ENCODE measurements around the gene RASA3.

- TF ChIP-seq FOXK1 (CRISPR knock-in tag; IDR thresholded peaks at IDR 0.05) = no peak
- TF ChIP-seq, protein P1, sequence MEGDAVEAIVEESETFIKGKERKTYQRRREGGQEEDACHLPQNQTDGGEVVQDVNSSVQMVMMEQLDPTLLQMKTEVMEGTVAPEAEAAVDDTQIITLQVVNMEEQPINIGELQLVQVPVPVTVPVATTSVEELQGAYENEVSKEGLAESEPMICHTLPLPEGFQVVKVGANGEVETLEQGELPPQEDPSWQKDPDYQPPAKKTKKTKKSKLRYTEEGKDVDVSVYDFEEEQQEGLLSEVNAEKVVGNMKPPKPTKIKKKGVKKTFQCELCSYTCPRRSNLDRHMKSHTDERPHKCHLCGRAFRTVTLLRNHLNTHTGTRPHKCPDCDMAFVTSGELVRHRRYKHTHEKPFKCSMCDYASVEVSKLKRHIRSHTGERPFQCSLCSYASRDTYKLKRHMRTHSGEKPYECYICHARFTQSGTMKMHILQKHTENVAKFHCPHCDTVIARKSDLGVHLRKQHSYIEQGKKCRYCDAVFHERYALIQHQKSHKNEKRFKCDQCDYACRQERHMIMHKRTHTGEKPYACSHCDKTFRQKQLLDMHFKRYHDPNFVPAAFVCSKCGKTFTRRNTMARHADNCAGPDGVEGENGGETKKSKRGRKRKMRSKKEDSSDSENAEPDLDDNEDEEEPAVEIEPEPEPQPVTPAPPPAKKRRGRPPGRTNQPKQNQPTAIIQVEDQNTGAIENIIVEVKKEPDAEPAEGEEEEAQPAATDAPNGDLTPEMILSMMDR (IDR thresholded peaks at IDR 0.05) = no peak
- TF ChIP-seq, protein P2, sequence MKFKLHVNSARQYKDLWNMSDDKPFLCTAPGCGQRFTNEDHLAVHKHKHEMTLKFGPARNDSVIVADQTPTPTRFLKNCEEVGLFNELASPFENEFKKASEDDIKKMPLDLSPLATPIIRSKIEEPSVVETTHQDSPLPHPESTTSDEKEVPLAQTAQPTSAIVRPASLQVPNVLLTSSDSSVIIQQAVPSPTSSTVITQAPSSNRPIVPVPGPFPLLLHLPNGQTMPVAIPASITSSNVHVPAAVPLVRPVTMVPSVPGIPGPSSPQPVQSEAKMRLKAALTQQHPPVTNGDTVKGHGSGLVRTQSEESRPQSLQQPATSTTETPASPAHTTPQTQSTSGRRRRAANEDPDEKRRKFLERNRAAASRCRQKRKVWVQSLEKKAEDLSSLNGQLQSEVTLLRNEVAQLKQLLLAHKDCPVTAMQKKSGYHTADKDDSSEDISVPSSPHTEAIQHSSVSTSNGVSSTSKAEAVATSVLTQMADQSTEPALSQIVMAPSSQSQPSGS (CRISPR knock-in tag; IDR thresholded peaks at IDR 0.05; ENCODE audit: borderline replicate concordance, low read depth) = no peak
- no peak for TF ChIP-seq ATF1 (CRISPR knock-in tag; IDR thresholded peaks at IDR 0.05)
- TF ChIP-seq, protein P3, sequence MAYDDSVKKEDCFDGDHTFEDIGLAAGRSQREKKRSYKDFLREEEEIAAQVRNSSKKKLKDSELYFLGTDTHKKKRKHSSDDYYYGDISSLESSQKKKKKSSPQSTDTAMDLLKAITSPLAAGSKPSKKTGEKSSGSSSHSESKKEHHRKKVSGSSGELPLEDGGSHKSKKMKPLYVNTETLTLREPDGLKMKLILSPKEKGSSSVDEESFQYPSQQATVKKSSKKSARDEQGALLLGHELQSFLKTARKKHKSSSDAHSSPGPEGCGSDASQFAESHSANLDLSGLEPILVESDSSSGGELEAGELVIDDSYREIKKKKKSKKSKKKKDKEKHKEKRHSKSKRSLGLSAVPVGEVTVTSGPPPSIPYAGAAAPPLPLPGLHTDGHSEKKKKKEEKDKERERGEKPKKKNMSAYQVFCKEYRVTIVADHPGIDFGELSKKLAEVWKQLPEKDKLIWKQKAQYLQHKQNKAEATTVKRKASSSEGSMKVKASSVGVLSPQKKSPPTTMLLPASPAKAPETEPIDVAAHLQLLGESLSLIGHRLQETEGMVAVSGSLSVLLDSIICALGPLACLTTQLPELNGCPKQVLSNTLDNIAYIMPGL (CRISPR knock-in tag; IDR thresholded peaks at IDR 0.05) = no peak
- TF ChIP-seq GABPB1 (CRISPR knock-in tag; IDR thresholded peaks at IDR 0.05) = no peak
- TF ChIP-seq ELF4 (CRISPR knock-in tag; IDR thresholded peaks at IDR 0.05; ENCODE audit: low read depth) = no peak
- TF ChIP-seq, protein P4, sequence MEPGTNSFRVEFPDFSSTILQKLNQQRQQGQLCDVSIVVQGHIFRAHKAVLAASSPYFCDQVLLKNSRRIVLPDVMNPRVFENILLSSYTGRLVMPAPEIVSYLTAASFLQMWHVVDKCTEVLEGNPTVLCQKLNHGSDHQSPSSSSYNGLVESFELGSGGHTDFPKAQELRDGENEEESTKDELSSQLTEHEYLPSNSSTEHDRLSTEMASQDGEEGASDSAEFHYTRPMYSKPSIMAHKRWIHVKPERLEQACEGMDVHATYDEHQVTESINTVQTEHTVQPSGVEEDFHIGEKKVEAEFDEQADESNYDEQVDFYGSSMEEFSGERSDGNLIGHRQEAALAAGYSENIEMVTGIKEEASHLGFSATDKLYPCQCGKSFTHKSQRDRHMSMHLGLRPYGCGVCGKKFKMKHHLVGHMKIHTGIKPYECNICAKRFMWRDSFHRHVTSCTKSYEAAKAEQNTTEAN (CRISPR knock-in tag; IDR thresholded peaks at IDR 0.05) = no peak
- TF ChIP-seq CREB1 (CRISPR knock-in tag; IDR thresholded peaks at IDR 0.05) = no peak
Observed at GRCh38 chr13:114010401-114011101, 121.9 kb downstream of the RASA3 start.
